Stimulated activated CD8-positive, alpha-beta memory T cell treated with anti-CD3 and anti-CD28 coated beads, Interleukin-15, amount 100 ng/mL, for 48 hours (primary cell): ENCODE results near the gene BMAL2.

Source experiments
- DNase-seq, 2 donors: peaks; one replicate each; pipeline ENCODE4 v3.0.0-alpha.2; 2020; ENCODE audit warnings: low read depth in 2 of 2

The BMAL2 gene

GRCh38 chr12:27324530-27324929 lies 8.1 kb upstream of the BMAL2 start:
- DNase-seq, result no peak

DNA sequence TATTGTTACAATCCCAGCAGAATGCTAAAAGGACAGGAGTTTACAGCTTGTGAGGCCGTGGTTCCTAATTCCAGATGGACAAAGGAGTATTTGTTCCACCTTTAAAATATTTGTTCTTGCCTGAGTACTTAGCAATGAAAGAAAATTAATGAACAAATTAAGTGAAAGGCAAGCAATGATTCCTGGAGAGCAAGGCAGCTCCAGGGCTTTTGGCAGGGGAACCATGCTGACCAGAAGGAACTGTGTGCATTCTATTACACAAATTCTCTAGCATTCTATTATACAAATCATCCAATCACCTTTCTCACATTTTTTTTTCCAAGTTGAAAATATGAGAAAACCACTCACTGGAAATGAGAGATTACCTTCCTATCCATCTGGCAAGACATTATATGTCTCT lies 1.8 kb upstream of the BMAL2 start:
- DNase-seq, result no peak

- peak in 1 of 2 donors; percentile 14 for DNase-seq
Measured at GRCh38 chr12:27331291-27331926, 1.2 kb upstream of the BMAL2 start.

GRCh38 chr12:27331927-27332324 lies 710 bp upstream of the BMAL2 start:
- no peak for DNase-seq

- no peak for DNase-seq
Measured at GRCh38 chr12:27332407-27332713, 276 bp upstream of the BMAL2 start.

DNA sequence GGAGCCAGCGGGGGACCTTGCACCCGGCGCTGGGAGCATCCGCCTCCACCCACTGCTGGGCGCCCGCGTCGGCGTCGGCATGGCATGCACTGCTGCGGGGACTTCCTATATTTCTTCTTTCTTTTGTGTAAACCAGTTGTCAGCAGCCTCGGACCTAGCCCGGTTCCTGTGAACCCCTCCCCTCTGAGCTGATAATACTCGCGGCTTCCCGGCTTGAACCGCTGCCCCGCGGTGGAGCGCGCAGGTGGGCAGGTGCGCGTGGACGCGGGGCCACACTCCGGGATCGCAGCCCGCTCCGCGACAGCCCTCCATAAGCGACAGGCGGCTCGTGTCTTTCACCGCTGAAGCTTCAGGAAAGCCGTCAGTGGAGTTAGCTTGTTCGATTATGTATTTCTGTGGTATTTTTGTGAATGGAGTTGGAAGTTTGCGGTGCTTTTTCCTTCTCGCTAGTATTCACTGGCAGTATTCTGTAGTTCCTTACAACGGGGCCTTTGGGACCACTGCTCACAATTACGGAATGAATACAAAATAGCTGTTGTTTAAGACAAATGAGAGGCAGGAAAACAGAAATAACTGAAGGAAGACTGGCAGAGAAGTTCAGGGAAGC lies 870 bp downstream of the BMAL2 start:
- DNase-seq, result peak; percentile 17 to 22

DNA sequence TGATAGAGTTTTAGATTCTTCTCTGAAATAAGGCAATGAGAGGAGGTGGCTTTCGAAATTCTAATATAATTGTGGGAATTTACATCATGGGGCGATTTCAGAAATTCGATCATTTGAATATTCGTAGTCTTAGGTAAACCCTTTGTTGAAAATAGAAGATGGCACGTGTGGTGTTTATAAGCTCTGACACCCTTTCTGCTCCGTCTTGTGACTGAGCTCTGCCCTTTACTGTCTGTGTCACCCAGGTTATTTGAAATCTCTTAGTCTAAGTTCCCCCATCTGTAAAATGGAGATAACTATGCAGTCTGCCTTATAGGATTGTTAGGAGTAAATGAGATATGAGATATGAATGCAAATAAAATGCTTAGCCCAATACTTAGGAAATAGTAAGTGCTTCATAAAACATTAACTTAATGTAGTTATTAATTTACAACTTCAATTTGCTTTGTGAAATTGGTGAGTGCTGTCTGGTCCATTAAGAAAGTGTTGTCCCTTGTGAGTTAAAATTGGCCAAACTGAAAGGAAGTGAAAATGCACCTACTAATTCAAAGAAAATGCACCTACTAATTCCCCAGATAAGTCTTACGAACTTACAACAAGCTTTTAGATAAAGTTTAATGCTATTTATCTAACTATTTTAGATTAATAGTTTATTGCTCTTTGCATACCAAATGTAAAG lies 1.5 kb downstream of the BMAL2 start:
- no peak for DNase-seq

- no peak for DNase-seq
Measured at GRCh38 chr12:27334721-27335082, 2.1 kb downstream of the BMAL2 start.

GRCh38 chr12:27335364-27336281 lies 3.0 kb downstream of the BMAL2 start:
- no peak for DNase-seq

DNA sequence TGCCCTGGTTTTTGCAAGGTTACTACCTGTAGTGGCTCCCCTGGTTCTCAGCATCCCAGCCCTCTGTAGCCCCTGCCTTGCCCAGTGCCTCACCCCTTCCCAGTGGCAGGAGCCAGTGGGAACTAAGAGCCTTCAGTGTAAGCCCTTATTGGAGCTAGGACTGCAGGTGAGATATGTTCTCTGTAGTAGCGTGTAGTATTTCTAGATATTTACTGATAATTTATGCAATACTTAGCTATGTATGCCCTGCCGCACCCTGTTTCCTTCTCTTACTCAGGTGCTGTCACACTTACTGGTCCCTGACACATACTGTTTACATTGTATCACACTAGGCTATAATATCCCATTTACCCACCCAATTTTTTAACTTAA lies 3.6 kb downstream of the BMAL2 start:
- DNase-seq, result no peak

GRCh38 chr12:27337376-27337775 lies 4.7 kb downstream of the BMAL2 start:
- DNase-seq, result no peak

DNA sequence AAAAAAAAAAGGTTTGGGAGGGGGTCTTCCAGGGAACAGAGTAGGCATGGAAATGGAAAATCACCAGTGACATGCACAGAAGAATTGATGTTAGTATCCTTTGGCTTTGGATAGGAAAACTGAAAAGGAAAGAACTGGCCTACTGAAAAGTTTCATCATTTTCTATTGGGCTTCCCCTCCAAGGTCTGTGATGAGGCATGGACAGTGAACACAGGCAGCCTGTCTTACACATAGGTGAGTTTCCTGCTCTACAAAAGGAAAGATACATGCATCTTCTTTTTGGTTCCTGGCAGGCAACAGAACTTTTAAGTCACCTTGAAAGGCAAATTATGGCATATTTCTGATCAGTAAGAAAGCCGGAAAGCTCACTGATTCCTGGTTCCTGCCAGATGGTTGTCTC lies 5.8 kb downstream of the BMAL2 start:
- DNase-seq, result no peak

GRCh38 chr12:27340971-27341370 lies 8.3 kb downstream of the BMAL2 start:
- no peak for DNase-seq

- DNase-seq, result no peak
Measured at GRCh38 chr12:27342536-27342935, 9.9 kb downstream of the BMAL2 start.

GRCh38 chr12:27343255-27344000 lies 10.8 kb downstream of the BMAL2 start:
- no peak for DNase-seq

GRCh38 chr12:27344246-27344645 lies 11.6 kb downstream of the BMAL2 start:
- no peak for DNase-seq

- DNase-seq, result no peak
Measured at GRCh38 chr12:27344760-27345159, 12.1 kb downstream of the BMAL2 start.

- DNase-seq, result no peak
Measured at GRCh38 chr12:27345376-27345775, 12.7 kb downstream of the BMAL2 start.

- no peak for DNase-seq
Measured at GRCh38 chr12:27347779-27348178, 15.1 kb downstream of the BMAL2 start.

DNA sequence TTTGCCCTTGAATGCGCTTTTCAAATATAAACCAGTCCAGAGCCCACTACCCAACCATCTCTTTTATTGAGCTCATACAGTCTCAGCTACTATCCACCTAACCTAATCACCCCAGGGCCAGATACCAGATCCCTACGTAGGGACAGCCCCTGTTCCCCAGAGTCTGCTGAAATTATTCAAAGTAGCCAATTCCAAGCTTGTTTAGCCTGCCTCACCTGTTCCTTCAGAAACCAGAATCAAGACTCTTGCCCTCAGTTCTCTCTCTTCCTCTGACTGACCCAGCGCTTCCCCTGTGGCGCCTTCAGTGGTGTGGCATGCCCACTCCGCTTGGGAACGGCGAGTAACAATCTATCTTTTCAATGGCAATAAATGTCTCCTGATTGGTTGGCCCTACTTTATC lies 18.8 kb downstream of the BMAL2 start:
- DNase-seq, result no peak

- no peak for DNase-seq
Measured at GRCh38 chr12:27355486-27355885, 22.9 kb downstream of the BMAL2 start.

GRCh38 chr12:27355979-27356378 lies 23.3 kb downstream of the BMAL2 start:
- DNase-seq, result no peak
